NOMO-1 treated with dmso at 0.1 percent for 144 hours (cell line): ENCODE data around the gene SYDE2.

Experiments
- DNase-seq: peaks from one replicate; lab custom pipeline; 2025; ENCODE audit not compliant: unreplicated experiment; lab: John Stamatoyannopoulos, UW

SYDE2 gene

GRCh38 chr1:85125891-85126290 lies 74.9 kb downstream of the SYDE2 start:
- DNase-seq: no peak

- no peak for DNase-seq
Measured at GRCh38 chr1:85124091-85124490, 76.7 kb downstream of the SYDE2 start.

- DNase-seq: no peak
Measured at GRCh38 chr1:85122169-85122568, 78.6 kb downstream of the SYDE2 start.

GRCh38 chr1:85121744-85122143 lies 79.1 kb downstream of the SYDE2 start:
- no peak for DNase-seq

GRCh38 chr1:85118751-85119150 lies 82.1 kb downstream of the SYDE2 start:
- no peak for DNase-seq

GRCh38 chr1:85116856-85117255 lies 84.0 kb downstream of the SYDE2 start:
- DNase-seq: peak; percentile 6

- no peak for DNase-seq
Measured at GRCh38 chr1:85115933-85116332, 84.9 kb downstream of the SYDE2 start.

- DNase-seq: no peak
Measured at GRCh38 chr1:85111695-85112094, 89.1 kb downstream of the SYDE2 start.

- DNase-seq: peak; percentile 20
Measured at GRCh38 chr1:85109475-85109874, 91.3 kb downstream of the SYDE2 start.
